Measurements from ENCODE around the gene IL17B. TPM values are rescaled to one million over a fixed set of nuclear protein-coding genes. Genes with fewer than 3 reads are reported as not detected.
A peak's percentile ranks its signal among the peaks of the same experiment; 100 is the strongest.

Gene IL17B
- total and polyA plus RNA-seq, 2 donors (not counting 3 experiments of a cell fraction or from before 2014, with no cell fraction given), result not detected

GRCh38 chr5:149324641-149325040 is 54.5 kb downstream of the IL17B start:
- H3K27ac ChIP-seq (ENCODE audit: insufficient read depth, low read depth, low read length), result no peak overlapping the region
- H3K4me1 ChIP-seq (ENCODE audit: control insufficient read depth, extremely low read depth, insufficient read depth, low read length), result peaks cover 54% of the 10 kb centered on the region
- no peak overlapping the region for H2AFZ ChIP-seq (ENCODE audit: low read depth, low read length)
- H4K20me1 ChIP-seq (replicated peaks; ENCODE audit: control insufficient read depth, extremely low read depth, insufficient read depth, low read length), result no peaks in the 10 kb centered on the region
- H3K4me3 ChIP-seq (replicated peaks in 1 of 3; ENCODE audit: insufficient read depth in 1 of 3, low read depth in 1 of 3, low read length in 3 of 3), result no peak overlapping the region
- DNase-seq (ENCODE audit: low read depth, low spot score) (no peak), FAIRE-seq (no peak)
- peaks cover 0 to 5% of the 10 kb centered on the region in 2 experiments for H3K36me3 ChIP-seq (ENCODE audit: control insufficient read depth in 2 of 2, extremely low read depth in 1 of 2, insufficient read depth in 2 of 2, low read length in 2 of 2)
- H3K9ac ChIP-seq (replicated peaks; ENCODE audit: extremely low read depth, insufficient read depth, low read length), result no peak overlapping the region
- POLR2A ChIA-PET, result no interaction called here
- intact Hi-C loops (cut with micrococcal nuclease), result loop anchor here (5.0 kb wide), 1 partner anchor 33 kb away; the partner anchor contains the start of gene PCYOX1L
- no peaks in the 10 kb centered on the region for H3K9me3 ChIP-seq (replicated peaks; ENCODE audit: control insufficient read depth, insufficient read depth, low read length)
- TF ChIP-seq POLR2A (IDR thresholded peaks at IDR 0.05; ENCODE audit: low read depth, low read length) (no peak), MAX (IDR thresholded peaks at IDR 0.05; ENCODE audit: insufficient read depth, insufficient read length) (no peak), EZH2 (IDR thresholded peaks at IDR 0.05; ENCODE audit: borderline replicate concordance, low read depth, low read length, severe bottlenecking) (no peak), GATA2 (IDR thresholded peaks at IDR 0.05; ENCODE audit: insufficient read depth, insufficient read length, low read depth, low read length) (no peak), FOS (IDR thresholded peaks at IDR 0.05; ENCODE audit: borderline replicate concordance, insufficient read depth, low read length) (no peak), POLR2AphosphoS5 (IDR thresholded peaks at IDR 0.05; ENCODE audit: insufficient read depth, low read depth, low read length) (no peak), MYC (IDR thresholded peaks at IDR 0.05; ENCODE audit: low read depth, low read length) (no peak), JUN (IDR thresholded peaks at IDR 0.05; ENCODE audit: borderline replicate concordance, insufficient read depth, insufficient read length, low read depth) (no peak)
- TF ChIP-seq, protein P1, sequence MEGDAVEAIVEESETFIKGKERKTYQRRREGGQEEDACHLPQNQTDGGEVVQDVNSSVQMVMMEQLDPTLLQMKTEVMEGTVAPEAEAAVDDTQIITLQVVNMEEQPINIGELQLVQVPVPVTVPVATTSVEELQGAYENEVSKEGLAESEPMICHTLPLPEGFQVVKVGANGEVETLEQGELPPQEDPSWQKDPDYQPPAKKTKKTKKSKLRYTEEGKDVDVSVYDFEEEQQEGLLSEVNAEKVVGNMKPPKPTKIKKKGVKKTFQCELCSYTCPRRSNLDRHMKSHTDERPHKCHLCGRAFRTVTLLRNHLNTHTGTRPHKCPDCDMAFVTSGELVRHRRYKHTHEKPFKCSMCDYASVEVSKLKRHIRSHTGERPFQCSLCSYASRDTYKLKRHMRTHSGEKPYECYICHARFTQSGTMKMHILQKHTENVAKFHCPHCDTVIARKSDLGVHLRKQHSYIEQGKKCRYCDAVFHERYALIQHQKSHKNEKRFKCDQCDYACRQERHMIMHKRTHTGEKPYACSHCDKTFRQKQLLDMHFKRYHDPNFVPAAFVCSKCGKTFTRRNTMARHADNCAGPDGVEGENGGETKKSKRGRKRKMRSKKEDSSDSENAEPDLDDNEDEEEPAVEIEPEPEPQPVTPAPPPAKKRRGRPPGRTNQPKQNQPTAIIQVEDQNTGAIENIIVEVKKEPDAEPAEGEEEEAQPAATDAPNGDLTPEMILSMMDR (IDR thresholded peaks at IDR 0.05; ENCODE audit: extremely low read depth in 1 of 2, insufficient read depth in 1 of 2, low read depth in 1 of 2, low read length in 2 of 2), result no peak
- no peak overlapping the region for H3K4me2 ChIP-seq (ENCODE audit: insufficient read depth, low read length)
- H3K27me3 ChIP-seq (ENCODE audit: control insufficient read depth in 2 of 2, insufficient read depth in 2 of 2, low read length in 2 of 2), result no peaks in the 10 kb centered on the region
- CTCF ChIA-PET, result interaction anchor here (1.1 to 2.2 kb wide), 8 partner anchors 8 to 56 kb away, joined by 3 to 8 read pairs (median 5); partner anchors contain the start of gene PCYOX1L
- dilution Hi-C loops (cut with MboI; ENCODE audit: extremely low pct_ligation_motif_present, low sequenced_read_pairs), result no loop called here
- no TSS peak for BruUV-seq (replicated peaks)
- no peaks in the 10 kb centered on the region for H3K9me1 ChIP-seq (replicated peaks; ENCODE audit: control insufficient read depth, extremely low read depth, insufficient read depth, low read length)
- H3K79me2 ChIP-seq (ENCODE audit: control insufficient read depth, insufficient read depth, low read length), result no peaks in the 10 kb centered on the region

MicroRNA genes within 50 kb of the gene (microRNA counts, 767-probe panel; counts per million panel counts)
- microRNA hsa-miR-143-3p, result 723 counts per million, percentile 96 among the panel's probes with 10 or more counts

Other genes starting within 250 kb of the IL17B start
- gene ABLIM3, start 237.8 kb downstream of the IL17B start, total RNA-seq, result 25.7 and 42.1 TPM in 2 replicates
- gene ABLIM3, start 237.8 kb downstream of the IL17B start, polyA plus RNA-seq, result 14.9 and 16.7 TPM in 2 replicates
- gene AFAP1L1, start 107.4 kb downstream of the IL17B start, total RNA-seq, result 73.2 and 76.2 TPM in 2 replicates
- 6.2 and 7.9 TPM in 2 replicates for gene AFAP1L1, start 107.4 kb downstream of the IL17B start, polyA plus RNA-seq
- 32.5 and 41.0 TPM in 2 replicates for gene GRPEL2, start 33.8 kb downstream of the IL17B start, total RNA-seq
- gene GRPEL2, start 33.8 kb downstream of the IL17B start, polyA plus RNA-seq, result 5.8 and 7.6 TPM in 2 replicates
- 17.0 and 23.3 TPM in 2 replicates for gene PCYOX1L, start 21.2 kb downstream of the IL17B start, total RNA-seq
- 28.1 and 29.9 TPM in 2 replicates for gene PCYOX1L, start 21.2 kb downstream of the IL17B start, polyA plus RNA-seq
- 253 and 259 TPM in 2 replicates for gene CSNK1A1, start 172.1 kb upstream of the IL17B start, total RNA-seq
- gene CSNK1A1, start 172.1 kb upstream of the IL17B start, polyA plus RNA-seq, result 69.7 and 74.1 TPM in 2 replicates
- 7.0 and 7.1 TPM in 2 replicates for gene ARHGEF37, start 202.2 kb upstream of the IL17B start, total RNA-seq
- gene ARHGEF37, start 202.2 kb upstream of the IL17B start, polyA plus RNA-seq, result 4.4 and 4.9 TPM in 2 replicates

Measured in endothelial cell of umbilical vein (primary cell).